Nasal cavity respiratory epithelium epithelial cell of viscerocranial mucosa (primary cell): ENCODE results near the gene SPSB3. TPM values are rescaled to one million over a fixed set of nuclear protein-coding genes. Genes with fewer than 3 reads are reported as not detected.

Experiments
- total RNA-seq: library from RNA; depleted of rRNA; stranded (reverse); fragments of >200 nt; gene quantifications from 2 replicates; pipeline ENCODE4 v1.2.3, GENCODE V29; 2014

The SPSB3 gene
- 35.5 TPM in 2 replicates for total RNA-seq

GRCh38 chr16:1782408-1783264 lies at the start of gene SPSB3, which contains the start of gene NUBP2:
Gene SPSB3 (minus strand): TSS chr16:1782571. CDS start chr16:1781483, 1,088 bp downstream.
Gene NUBP2 (plus strand): TSS chr16:1782960. CDS start chr16:1783021, 61 bp downstream.

GRCh38 chr16:1826691-1827573 lies 44.6 kb upstream of the SPSB3 start, which contains the start of the genes FAHD1 and HAGH:
Gene FAHD1 (plus strand): TSS chr16:1827206. CDS start chr16:1827239, 33 bp downstream.
Gene HAGH (minus strand): TSS chr16:1826825. CDS start chr16:1826787, 38 bp downstream.

GRCh38 chr16:1793578-1794220 lies 11.3 kb upstream of the SPSB3 start, which contains the start of gene IGFALS:
Gene IGFALS (minus strand): TSS chr16:1793705. CDS start chr16:1793652, 53 bp downstream.

DNA sequence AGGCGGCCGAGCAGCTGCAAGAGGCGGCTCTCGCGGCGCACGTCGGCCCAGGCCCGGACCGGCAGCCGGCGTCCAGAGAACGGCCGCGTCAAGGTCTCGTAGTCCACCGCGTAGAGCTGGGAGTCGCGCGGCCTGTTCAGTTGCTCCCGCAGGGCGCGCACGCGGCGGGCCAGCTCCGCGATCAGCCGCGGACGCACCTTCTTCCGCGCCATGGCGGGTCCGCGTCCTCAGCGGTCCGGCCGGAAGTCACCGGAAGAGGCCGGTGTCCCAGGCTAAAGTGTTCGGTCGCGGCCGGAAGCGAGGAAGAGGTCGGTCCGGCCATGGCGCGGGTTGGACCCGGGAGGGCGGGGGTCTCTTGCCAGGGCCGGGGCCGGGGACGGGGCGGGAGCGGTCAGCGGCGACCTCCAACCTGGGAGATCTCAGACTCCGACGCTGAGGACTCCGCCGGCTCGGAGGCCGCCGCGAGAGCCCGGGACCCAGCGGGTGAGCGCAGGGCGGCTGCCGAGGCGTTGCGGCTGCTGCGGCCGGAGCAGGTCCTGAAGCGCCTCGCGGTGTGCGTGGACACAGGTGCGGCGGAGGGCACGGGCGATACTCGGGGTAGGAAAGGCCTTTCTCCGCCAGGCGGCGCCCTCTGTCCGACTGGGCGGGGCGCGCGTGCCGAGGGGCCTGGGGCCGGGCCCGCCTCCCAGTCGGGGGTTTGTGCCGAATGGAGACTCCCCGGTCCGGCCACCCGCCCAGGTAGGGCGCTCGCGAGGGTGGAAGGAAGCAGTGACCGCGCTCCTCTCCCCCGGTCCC lies 9.3 kb downstream of the SPSB3 start, which contains the start of gene MRPS34:
Gene MRPS34 (minus strand): TSS at position 227 of the 795 bp plus-strand sequence. CDS start 15 bp downstream, at position 212.

GRCh38 chr16:1772362-1772907 lies 9.9 kb downstream of the SPSB3 start, which contains the start of gene EME2:
Gene EME2 (plus strand): TSS chr16:1772810. CDS start chr16:1773228, 418 bp downstream.

DNA sequence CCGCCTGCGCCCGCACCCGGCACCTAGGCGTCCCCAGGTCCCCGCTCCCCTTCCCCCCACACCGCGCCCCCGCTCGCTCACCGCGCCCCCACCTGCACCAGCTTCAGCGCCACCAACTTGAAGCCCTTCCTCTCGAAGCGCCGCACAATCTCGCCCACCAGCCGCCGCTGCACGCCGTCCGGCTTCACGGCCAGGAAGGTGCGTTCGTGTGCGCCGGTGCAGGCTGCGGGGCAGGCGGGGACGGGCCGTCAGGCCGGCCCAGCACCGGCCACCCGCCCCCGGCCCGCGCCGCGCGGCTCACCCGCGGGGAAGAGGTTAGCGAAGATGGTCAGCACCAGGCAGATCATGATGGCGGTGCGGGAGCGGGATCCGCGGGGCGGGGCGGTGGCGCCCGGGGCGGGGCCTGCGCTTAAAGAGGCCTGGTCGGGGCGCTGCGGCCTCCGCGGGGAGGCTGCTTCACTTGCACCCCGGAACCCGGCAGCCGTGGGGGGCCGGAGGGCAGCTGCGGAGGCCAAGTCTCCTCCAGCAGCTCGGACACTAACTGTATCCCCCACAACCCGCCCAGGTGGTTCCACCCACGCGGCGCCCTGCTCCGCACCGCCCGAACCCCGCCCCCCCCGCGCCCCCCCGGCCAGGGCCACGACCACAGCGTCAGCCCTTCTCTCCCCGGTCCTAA lies 11.0 kb downstream of the SPSB3 start, which contains the start of gene NME3:
Gene NME3 (minus strand): TSS at position 356 of the 676 bp plus-strand sequence. CDS start 9 bp downstream, at position 347.

Other genes with a start within 250 kb of the SPSB3 start
- under 0.01 and 0.28 TPM in 2 replicates for gene TMEM204, start 248.9 kb downstream of the SPSB3 start, total RNA-seq
- gene IFT140, start 170.5 kb downstream of the SPSB3 start, total RNA-seq: 10.6 and 19.1 TPM in 2 replicates
- 5.1 and 14.0 TPM in 2 replicates for gene CRAMP1, start 170.2 kb downstream of the SPSB3 start, total RNA-seq
- gene JPT2, start 104.3 kb downstream of the SPSB3 start, total RNA-seq: 55.7 and 84.5 TPM in 2 replicates
- 18.8 and 31.3 TPM in 2 replicates for gene MAPK8IP3, start 76.4 kb downstream of the SPSB3 start, total RNA-seq
- 29.6 and 59.5 TPM in 2 replicates for gene NME3, start 11.0 kb downstream of the SPSB3 start, total RNA-seq
- gene EME2, start 9.8 kb downstream of the SPSB3 start, total RNA-seq: 8.9 and 14.9 TPM in 2 replicates
- 50.8 and 76.9 TPM in 2 replicates for gene MRPS34, start 9.4 kb downstream of the SPSB3 start, total RNA-seq
- 48.6 and 66.3 TPM in 2 replicates for gene NUBP2, start 389 bp upstream of the SPSB3 start, total RNA-seq
- under 0.01 TPM in 1 of 2 replicates, not detected in the other for gene IGFALS, start 11.1 kb upstream of the SPSB3 start, total RNA-seq
- 56.7 and 77.9 TPM in 2 replicates for gene HAGH, start 44.3 kb upstream of the SPSB3 start, total RNA-seq
- 83.4 and 95.7 TPM in 2 replicates for gene FAHD1, start 44.6 kb upstream of the SPSB3 start, total RNA-seq
- 0.07 TPM in 1 of 2 replicates, not detected in the other for gene MEIOB, start 89.6 kb upstream of the SPSB3 start, total RNA-seq
- 0.34 and 0.50 TPM in 2 replicates for gene HS3ST6, start 135.8 kb upstream of the SPSB3 start, total RNA-seq
- gene MSRB1, start 160.6 kb upstream of the SPSB3 start, total RNA-seq: 6.8 and 7.3 TPM in 2 replicates
- gene RPL3L, start 172.1 kb upstream of the SPSB3 start, total RNA-seq: under 0.01 TPM in 1 of 2 replicates, not detected in the other
- 158 and 171 TPM in 2 replicates for gene NDUFB10, start 177.0 kb upstream of the SPSB3 start, total RNA-seq
- gene RPS2, start 182.3 kb upstream of the SPSB3 start, total RNA-seq: 2,006 and 6,295 TPM in 2 replicates
- not detected in 2 replicates for gene RNF151, start 184.3 kb upstream of the SPSB3 start, total RNA-seq
- 50.2 and 57.3 TPM in 2 replicates for gene TBL3, start 189.5 kb upstream of the SPSB3 start, total RNA-seq
- 0.28 and 1.7 TPM in 2 replicates for gene NOXO1, start 198.9 kb upstream of the SPSB3 start, total RNA-seq
- gene GFER, start 201.6 kb upstream of the SPSB3 start, total RNA-seq: 9.0 and 14.0 TPM in 2 replicates
- gene SYNGR3, start 207.4 kb upstream of the SPSB3 start, total RNA-seq: 1.1 and 4.4 TPM in 2 replicates
- gene ZNF598, start 227.2 kb upstream of the SPSB3 start, total RNA-seq: 47.8 and 68.7 TPM in 2 replicates
- under 0.01 TPM in 1 of 2 replicates, not detected in the other for gene NPW, start 237.2 kb upstream of the SPSB3 start, total RNA-seq
- gene NHERF2, start 244.3 kb upstream of the SPSB3 start, total RNA-seq: 10.3 and 19.8 TPM in 2 replicates